ENCODE data around the gene KIF13A.

DNA sequence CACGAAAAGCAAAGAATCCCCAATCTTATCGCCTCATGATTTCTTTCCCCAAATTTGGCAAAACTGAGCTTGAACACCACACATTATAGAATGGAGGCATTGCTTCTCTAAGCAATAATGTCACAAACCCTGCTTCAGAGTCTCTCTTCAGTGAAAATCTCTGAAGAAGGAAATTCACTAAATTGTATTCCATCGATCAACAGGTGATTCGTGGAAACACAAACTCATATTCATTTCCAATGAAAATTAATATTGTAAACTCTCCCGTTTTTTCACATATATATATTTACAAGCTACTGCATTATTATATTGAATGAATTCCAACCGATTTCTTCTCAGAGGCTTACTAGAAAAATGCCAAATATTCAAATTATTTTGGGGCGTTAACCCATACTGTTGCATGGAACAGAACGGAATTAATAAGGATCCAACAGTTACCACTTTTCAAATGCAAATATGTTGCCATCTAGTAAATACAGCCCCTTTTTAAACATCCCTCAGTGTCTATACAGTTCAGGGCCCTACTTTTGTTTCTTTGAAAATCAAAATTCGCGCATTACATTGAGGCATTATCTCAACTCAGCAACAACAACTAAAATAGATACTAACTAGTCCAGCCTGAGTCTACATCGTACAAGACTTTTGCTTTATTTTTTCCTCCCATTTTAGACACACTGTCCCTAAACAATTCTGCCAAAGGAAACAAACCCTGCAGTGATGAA is 1.3 kb downstream of the KIF13A start:
- TF ChIP-seq POLR2AphosphoS5 (IDR thresholded peaks at IDR 0.05; ENCODE audit: borderline replicate concordance, low read depth, low read length) (no peak), EZH2 (IDR thresholded peaks at IDR 0.05) (no peak), FOXP2 (optimal IDR thresholded peaks at IDR 0.05; ENCODE audit: control extremely low read depth, extremely low read length, insufficient read depth) (no peak)

Measured in SK-N-MC (cell line).